Renal cortical epithelial cell (primary cell): ENCODE results near the gene PRKCA. TPM values are rescaled to one million over a fixed set of nuclear protein-coding genes. Genes with fewer than 3 reads are reported as not detected.
"Not testable (repeated sequence)": the region's sequence is repeated elsewhere in the genome, so short reads cannot be mapped to it uniquely, and the experiment has no call there.

Source experiments
- DNase-seq: peaks from one replicate; pipeline ENCODE4 v3.0.0-alpha.2; 2011; ENCODE audit warnings: low read depth
- total RNA-seq: library from RNA; depleted of rRNA; stranded (reverse); fragments of >200 nt; gene quantifications from 2 replicates; pipeline ENCODE4 v1.2.3, GENCODE V29; 2014

Gene PRKCA
- total RNA-seq, 1 donor from 2014 or later, result 31.9 TPM

DNA sequence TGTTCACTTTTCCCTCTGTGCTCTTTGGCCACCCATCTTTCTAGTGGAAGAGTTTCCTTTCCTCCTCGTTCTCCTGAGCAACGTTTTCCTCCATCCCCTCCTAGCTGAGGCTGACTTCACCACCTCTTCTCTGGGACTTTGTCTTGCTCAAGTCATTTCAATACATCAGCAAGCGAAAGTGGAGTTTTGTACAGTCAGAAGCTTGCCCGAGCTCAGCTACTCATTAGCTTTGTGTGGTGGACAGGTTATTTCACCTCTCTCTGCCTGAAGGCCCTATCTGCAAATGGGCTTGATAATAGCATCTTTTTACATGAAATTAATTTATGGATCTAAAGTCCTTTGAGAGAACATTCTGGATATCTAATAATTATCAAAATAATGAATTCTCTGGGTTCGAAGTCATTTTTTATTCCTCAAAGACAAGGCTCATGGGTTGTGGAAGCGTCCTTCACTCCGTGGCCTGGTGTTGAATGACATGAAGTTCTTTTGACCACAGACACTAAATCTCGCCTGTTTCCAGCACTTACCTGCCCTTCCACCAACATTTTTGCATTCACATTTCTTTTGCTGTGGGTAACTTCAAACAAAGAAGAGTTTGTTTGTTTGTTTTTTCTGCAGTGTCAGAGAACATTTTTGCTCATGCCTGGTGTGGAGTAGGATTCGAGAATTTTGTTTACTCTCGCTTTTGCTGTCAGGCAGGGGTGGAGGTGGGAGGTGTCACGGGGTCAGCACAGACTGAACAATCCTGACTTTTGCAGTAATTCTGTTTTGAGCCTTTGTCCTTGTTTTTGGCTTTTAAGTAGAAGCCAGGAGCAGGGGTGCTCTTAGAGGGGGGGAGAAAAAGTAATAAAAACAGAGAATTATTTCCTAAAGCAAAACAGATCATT, 377.5 kb downstream of the PRKCA start:
- no peak for DNase-seq

DNA sequence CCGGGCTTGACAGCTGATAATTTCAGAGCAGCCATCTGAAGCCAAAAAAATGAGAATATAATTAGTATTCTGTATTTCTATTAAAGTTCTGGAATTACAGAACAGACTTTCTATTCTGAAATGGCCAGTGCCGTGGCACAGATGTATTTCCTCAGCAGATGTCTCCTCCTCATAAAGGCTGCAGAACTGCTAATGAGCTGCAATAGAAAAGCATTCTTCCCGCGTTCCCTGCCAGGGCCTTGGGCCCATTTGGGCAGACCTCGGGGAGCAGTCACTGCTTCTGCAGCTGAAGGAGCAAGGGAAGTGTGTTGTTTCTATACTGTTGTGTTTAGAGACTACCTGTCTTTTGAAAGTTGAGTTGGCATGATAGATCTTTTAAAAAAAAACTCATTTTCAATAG, 379.9 kb downstream of the PRKCA start:
- DNase-seq, result no peak

DNA sequence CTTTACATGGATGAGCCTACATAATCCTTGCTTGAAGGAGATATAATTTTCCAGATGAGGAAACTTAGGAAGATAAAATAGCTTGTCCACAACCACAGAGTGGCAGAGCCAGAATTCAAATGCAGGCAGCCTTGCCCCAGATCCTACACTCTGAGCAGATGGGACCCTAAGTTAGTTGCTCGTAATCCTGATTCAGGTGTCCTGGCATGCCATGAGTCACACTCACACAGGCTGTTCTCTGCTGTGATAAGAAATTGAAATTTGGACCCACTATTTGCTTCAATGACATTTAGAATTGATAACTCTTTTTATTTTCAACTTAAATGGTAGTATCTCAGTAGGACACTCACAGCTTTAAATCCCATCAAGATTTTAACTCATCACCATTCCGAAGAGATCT, 381.8 kb downstream of the PRKCA start:
- DNase-seq, result no peak

DNA sequence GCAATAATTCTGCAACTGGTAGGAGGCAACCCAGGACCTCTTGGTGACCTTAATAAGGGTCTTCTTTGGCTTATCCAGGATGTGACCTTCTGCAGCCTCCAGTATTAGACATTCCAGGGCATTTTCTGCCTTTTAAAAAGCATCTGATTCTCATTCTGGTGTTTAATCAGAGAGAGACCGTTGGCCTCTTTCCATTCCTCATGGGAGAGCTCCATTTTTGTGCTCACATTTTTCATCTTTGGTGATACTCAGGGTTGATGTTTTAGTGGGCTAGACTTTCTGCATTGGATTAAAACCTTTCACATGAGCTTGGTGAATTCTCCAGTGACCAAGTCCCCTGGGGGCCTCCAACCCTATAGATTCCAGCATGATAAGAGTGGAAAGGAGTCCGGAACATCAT, 382.3 kb downstream of the PRKCA start:
- no peak for DNase-seq

DNA sequence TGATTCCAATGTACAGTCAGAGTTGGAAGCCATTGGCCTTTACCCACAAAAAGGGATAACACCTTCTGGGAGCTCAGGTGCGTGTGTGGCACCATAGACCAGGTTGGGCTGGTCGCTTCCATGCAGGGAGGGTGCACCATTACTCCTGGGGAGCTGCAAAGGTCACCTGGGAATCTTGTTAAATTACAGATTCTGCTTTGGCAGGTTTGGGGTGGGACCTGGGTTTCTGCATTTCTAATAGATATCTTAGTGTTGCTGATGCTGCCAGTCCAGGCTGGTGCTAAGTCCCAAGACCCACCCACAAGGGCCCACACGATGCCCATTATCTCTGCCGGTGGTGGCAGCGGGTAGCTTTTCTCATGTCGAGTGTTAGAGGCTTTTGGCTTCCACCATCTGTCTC, 384.2 kb downstream of the PRKCA start:
- DNase-seq, result no peak

DNA sequence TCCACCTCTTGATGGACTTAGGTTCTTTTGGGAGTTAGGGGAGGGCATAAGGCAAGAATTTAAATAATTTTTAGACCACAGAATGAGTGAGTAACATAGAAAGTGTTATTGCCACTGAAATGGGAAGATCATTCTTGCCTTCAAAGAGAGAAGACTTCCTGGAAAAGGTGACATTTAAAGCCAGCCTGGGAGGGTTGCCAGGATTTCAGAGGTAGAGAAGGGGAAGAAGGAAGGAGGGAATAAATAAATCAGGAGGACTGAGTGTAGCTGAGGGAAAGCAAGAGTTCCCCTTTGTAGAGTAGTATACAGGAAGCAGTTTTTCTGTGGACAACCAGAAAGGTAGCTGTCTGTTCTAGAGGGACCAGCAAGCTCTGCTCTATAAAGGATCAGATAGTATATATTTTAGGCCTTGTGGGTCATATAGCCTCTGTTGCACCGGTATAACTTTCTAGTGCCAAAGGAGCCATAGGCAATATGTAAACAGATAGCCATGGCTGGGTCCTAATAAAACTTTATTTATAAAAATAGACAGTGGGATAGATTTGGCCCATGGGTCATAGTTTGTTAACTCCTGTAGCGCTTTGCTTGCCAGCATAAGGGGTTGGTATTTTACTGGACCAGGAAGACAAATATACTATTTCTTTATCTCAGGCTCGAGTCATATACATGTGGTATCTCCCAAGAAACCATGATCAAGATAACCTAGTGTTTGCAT, 385.3 kb downstream of the PRKCA start:
- DNase-seq, result no peak

DNA sequence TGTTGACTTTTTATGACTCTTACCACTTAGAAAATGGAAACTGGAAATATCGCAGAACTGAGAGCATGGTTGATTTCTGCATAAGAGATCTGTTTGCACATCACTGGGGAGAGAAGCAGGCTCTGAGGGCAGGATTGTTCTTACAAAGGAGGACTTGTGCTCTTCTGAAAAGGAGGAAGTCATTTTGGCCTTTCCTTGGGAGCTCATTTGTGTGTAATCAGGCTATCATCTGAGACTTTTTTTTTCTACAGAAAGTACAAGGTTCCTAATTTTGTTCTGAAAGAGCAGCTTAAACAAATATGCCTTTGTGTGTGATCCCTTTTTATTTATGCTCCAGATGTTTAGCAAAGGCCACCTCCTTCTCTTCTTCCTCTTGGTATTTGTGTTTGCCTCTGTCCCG, 386.8 kb downstream of the PRKCA start:
- no peak for DNase-seq

DNA sequence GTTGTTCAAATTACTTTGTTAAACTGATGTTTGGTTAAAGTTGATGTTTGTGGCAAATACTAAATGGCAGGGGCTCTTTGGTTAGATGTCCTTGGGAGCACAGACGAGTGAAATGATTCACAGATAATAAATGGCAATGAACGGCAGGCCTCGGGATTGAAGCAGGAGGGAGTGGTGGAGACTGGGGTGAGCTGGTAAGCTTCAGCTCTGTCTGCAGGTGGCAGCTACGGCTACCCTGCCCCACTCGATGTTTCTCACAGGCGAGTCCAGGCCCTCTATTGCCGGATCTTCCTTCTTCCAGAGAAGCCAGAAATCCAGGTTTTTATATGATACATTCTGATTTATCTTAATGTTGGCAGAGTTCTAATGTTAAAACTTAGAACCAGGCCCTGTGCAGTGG, 387.8 kb downstream of the PRKCA start:
- DNase-seq, result no peak

DNA sequence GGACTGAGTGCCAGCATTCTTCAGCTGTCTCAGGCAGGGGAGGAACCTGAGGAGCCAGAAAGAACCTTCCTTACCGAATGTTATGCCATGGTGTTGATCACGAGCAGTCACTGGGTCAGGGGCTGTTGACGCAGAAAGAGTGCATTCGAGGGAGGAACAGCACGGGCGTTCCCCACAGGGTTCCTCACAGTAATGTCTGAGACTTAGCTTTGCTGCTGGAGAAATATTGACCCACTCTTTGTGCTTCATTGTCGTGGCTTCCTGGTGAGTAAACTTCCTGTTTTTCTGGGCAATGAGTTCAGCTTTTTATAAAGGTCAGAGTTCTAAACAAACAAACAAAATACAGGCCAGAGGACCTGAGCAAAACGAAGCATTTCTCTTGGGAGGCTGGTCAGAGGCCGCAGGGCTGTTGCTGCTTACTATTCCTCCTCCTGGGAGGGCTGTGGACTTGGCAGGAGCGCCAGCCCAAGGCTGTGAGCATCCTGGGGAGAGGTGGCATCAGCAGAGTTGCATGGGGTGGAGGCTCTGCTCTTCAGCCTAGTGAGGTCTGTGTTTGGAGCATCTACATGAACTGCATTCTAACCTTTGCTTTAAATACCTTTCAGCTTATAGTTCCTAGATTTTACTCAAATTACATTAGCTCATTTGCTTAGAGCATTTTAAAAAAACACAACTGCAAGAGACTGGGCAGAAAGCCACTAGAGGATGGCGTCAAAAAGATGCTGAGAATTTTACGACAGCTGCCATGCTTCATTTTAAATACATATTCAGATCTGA, 389.4 kb downstream of the PRKCA start:
- peak; percentile 49 for DNase-seq

DNA sequence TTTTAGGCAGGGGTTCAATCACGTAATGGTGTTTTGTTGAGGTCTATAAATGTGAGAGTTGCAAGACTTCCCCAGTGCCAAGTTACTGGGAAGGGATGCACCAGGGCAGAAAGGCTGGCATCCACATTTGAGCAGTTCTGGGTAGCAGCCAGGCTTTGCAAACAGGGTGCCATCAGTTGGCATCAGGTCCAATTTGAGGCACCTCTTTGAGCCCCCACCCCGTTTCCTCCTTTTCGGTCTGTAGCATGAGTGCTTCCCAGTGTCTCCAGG, 389.9 kb downstream of the PRKCA start:
- no peak for DNase-seq

DNA sequence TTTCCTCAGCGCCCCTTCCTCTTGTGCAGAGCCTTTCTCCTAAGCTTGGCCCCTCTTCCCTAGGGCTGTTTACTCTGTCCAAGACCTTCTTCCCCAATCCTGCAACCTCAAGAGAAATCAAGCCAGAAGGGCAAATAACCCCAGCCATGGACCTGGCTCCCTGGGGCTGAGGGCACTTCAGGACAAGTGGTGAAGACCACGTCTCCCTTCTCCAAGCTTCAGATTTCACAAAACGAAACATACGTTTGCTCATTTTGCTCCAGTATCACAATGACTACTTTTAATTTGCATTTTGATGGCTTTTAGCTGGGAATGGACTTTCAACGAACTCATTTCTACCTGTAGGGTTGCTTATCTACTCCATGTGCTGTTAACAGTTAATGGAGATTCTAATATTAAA, 392.7 kb downstream of the PRKCA start:
- DNase-seq, result no peak

DNA sequence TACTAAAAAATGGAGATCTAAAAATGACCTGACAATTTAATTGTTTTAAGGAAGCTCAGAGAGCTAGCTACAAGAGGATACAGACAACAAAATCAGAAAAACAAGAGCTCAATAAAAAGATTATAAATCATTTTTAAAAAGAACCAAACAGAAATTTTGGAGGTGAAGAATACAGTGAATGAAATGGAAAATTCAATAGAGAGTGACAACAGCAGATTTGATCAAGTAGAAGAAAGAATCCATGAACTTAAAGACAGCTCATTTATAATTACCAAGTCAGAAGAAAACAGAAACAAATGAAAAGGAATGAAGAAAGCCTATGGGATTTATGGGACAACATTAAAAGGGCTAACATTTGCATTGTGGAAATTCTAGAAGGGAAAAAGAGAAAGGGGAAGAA, 395.9 kb downstream of the PRKCA start:
- DNase-seq, result no peak

DNA sequence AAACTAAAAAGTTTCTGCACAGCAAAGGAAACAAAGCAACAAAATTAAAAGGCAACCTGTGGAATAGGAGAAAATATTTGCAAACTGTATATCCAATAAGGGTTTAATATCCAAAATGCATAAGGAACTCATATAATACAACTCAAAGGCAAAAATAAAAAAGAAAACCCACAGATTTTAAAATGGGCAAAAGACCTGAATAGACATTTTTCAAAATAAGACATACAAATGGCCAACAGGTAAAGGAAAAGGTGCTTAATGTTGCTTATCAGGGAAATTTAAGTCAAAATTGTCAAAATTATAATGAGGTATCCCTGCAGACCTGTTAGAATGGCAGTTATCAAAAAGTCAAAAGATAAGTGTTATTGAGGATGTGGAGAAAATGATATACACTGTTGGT, 399.0 kb downstream of the PRKCA start:
- no peak for DNase-seq

DNA sequence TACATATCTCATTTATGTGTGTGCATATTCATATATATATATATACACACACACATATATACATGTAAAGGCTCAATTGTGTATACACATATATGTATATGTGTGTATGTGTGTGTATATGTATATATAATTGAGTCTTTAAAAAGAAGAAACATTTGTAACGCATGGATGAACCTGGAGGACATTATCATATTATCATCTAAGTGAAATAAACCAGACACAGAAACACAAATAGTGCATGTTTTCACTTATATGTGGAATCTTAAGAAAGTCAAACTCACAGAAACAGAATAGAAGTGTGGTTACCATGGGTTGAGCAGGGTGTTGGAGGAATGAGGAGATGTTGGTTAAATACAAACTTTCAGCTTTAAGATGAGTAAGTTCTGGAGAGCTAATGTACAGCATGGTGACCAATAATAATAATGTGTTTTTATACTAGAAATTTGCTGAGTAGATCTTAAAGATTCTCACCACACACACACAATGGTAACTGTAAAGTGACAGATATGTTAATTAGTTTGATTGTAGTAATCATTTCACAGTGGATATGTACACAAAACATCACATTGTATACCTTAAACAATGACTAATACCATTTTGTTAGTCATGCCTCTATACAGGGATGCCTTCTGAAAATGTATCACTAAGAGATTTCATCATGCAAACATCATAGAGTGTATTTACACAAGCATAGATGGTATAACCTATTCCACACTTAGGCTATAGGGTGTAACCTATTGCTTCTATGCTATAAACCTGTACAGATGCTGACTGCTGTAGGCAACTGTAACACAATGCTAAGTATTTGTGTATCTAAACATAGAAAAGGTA, 399.9 kb downstream of the PRKCA start:
- DNase-seq, result no peak

DNA sequence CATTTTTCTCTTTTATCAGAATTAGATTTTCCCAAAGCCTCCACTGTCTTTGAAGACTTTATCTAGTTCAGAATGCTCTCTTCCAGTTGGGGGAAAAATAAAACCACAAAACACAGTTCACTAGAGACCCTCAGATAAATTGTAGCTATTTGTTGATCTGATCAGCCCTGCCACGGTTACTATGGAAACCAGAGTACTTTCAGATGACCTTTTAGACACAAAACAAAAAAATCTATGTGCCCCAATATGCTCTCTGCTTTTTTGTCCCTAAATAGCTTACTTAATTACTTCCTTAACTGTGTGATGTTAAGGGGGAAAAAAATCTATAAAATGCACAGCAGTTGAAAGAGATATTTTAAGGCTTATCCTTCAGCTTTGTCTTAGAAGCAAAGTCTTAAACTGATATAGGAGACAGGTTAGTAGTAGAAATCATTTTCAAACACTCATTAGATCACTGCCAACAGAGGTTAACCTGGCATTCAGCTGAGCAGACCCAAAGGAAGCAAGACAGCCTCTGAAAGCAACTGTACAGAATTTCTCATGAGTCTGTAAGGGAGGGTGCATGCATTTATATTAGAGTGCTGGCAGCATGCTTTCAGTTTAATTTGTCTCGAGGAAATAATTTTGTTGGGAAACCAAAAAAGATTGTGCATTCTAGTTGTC, 402.6 kb downstream of the PRKCA start:
- DNase-seq, result no peak

DNA sequence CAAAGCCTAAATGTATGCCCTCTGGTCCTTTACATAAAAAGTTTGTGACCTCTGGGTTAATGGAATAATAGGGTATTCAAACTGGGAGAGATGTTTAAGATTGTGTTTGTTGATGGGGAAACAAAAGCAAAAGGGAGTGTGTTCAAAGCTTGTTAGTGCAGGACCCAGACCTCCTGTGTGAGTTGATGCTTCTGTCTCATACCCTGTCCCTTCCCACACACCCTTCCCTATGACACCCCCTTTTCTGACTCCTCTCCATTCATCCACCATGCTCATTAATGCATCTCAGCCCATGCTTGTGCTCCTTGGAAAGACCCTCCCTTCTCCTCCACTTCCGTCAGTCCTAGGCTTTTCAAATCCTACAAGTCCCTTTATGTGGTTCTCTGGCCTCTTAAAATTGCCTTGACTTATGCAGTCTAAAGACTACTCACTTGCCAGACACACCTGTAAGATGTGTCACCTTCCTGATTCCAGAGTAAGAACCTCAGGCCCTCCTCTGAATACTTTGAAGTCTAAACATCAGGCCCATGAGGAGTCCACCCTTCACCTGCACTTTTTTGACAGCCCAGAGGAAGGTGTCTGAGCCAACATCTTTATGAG, 404.5 kb downstream of the PRKCA start:
- no peak for DNase-seq

DNA sequence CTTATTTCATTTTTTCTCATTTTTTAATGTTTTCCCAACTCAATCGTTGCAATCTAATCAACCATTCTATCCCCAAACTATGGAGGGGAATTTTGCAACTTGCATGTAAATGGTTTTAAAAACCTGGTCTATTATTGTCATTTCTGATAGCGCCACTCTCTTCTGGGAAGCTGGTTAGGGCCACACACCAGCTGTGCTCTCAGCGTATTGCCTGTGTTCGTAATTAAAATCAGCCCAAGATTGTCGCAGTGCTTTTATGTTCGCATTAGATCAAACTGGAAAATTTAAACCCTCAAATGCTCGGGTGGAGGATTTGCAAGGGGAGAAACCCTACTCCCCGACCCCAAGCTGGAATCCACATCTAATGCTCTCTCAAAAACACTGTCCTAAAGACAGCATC, 409.0 kb downstream of the PRKCA start:
- no peak for DNase-seq

DNA sequence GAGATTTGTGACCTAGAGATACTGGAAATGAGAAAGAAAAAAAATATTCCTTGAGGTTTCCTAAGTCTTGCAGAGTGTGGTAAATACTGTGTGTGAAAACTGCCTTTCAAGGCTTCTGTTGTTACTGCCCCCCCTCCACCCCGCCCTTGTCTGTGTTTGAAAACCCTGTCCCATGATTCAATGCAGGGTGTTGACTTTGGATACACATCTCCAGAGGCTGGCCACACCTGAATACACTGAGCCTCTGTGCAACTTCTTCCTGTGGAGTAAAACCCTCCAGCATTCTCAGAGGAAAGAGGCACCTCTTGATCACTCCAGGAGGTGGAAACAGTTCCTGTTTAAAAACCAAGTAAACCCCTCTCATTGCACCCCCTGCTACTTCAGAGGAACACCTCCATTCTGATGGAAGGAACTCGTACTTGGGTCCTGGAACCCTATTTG, 409.5 kb downstream of the PRKCA start:
- DNase-seq, result peak; percentile 54

DNA sequence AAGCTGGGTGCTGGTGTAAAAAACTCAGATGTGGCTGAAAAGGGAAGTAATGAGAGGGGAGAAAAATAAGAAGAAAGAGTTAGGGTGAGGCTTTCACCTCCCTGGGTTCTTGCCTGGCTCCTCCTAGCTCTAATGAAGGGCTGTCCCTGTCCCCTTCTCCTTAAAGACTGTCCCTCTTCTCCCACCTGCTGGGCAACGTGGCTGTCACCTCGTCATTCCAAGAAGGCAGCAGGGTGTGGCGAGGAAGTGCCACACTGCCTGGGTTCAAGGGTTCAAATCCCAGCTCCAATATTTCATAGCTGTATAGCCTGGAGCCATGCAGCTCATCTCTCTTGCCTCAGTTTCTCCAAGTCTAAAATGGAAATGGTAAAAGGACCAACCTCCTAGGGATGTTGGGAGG, 410.0 kb downstream of the PRKCA start:
- no peak for DNase-seq

DNA sequence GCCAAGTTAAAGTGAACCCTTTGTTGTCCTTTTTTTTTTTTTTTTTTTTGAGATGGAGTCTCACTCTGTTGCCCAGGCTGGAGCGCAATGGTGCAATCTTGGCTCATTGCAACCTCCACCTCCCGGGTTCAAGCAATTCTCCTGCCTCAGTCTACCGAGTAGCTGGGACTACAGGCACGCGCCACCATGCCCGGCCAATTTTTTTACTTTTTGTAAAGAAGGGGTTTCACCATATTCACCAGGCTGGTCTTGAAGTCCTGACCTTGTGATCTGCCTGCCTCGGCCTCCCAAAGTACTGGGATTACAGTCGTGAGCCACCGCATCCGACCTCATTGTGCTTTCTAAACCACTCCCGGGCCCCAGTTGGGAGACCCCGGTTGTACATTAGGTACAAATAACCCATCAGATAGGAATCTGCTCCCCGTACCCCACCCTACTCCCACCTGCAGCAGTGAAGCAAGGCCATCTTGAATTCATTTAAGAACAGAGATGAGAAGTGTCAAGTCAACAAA, 410.7 kb downstream of the PRKCA start:
- not testable (repeated sequence) for DNase-seq
